K562 (cell line): ENCODE data around the gene IZUMO3. TPM values are rescaled to one million over a fixed set of nuclear protein-coding genes. Genes with fewer than 3 reads are reported as not detected.

Experiments used
- ATAC-seq: fragments of 200-7000 bp; cut with Tn5 transposase; 3 replicates; pipeline ENCODE4 v1.9.1; 2020; ENCODE audit warnings: moderate library complexity
- BruUV-seq: library from RNA; stranded (reverse); fragments of 400-500 nt; replicated peaks from 2 replicates; lab custom pipeline; 2021; lab: Mats Ljungman, UMichigan
- CTCF ChIA-PET: fragments of 300-600 bp; formaldehyde crosslinking; extraction: SDS; loops from one replicate; lab custom pipeline; 2021; ENCODE audit warnings: low intra/inter-chr PET ratio; lab: Yijun Ruan, JAX
- POLR2A ChIA-PET: fragments of 300-600, 350-650 bp; sonication (Branson Sonifier 250); formaldehyde crosslinking; extraction: SDS; loops from one replicate; lab custom pipeline; 2021; ENCODE audit warnings: antibody characterized with exemption, inconsistent platforms; lab: Yijun Ruan, JAX
- DNase-seq, 4 experiments: peaks; one replicate each; pipeline versions ENCODE4 v3.0.0 to v3.0.0-alpha.2; 2011 to 2018; ENCODE audit warnings: low spot score in 3 of 4, mixed read lengths in 3 of 4; ENCODE audit errors: extremely low read depth in 1 of 4
- FAIRE-seq: peaks from 2 replicates; lab custom pipeline; 2011; peaks lifted over from hg19 to GRCh38; lab: Jason Lieb, UNC
- H2AFZ ChIP-seq: 2 replicates; pipeline ENCODE4 v1.6.0; 2011; ENCODE audit warnings: low read depth, low read length, control low read depth, inconsistent platforms
- H3K27ac ChIP-seq: fragments of 200-600 bp; 3 replicates; pipeline ENCODE4 v1.8.0; 2011; ENCODE audit warnings: low read depth, mild to moderate bottlenecking, control low read depth, inconsistent platforms, low read length, moderate library complexity, mixed read lengths; ENCODE audit errors: extremely low read depth
- H3K27me3 ChIP-seq, 2 experiments: fragments of 300-600 bp in 1 of 2; 2 replicates in 1 of 2; 3 replicates in 1 of 2; pipeline versions ENCODE4 v1.6.0 to v1.8.0; 2011; ENCODE audit warnings: inconsistent platforms in 2 of 2, low read length in 2 of 2, mild to moderate bottlenecking in 1 of 2, mixed read lengths in 1 of 2, moderate library complexity in 1 of 2; ENCODE audit not compliant: control insufficient read depth in 2 of 2, insufficient read depth in 2 of 2
- H3K36me3 ChIP-seq: fragments of 300-600 bp; 3 replicates; pipeline ENCODE4 v1.8.0; 2011; ENCODE audit warnings: mild to moderate bottlenecking, low read length, inconsistent platforms; ENCODE audit not compliant: control insufficient read depth, insufficient read depth
- H3K4me1 ChIP-seq, 2 experiments: fragments of 200-600 bp in 1 of 2; replicated peaks in 1 of 2; 2 replicates in 1 of 2; 3 replicates in 1 of 2; pipeline versions ENCODE4 v1.5.1 to v1.8.0; 2011; ENCODE audit warnings: inconsistent platforms in 2 of 2, low read length in 2 of 2, mild to moderate bottlenecking in 1 of 2, mixed read lengths in 1 of 2, moderate library complexity in 1 of 2; ENCODE audit not compliant: control insufficient read depth in 2 of 2, insufficient read depth in 2 of 2
- H3K4me2 ChIP-seq: 2 replicates; pipeline ENCODE4 v1.6.1; 2011; ENCODE audit warnings: low read length, control low read depth, inconsistent platforms, mixed read lengths; ENCODE audit not compliant: insufficient read depth
- H3K4me3 ChIP-seq: fragments of 200-600 bp; sonication (generic), shearing (Covaris generic); 2 replicates; pipeline ENCODE4 v1.5.1; 2016; ENCODE audit warnings: control low read depth, inconsistent platforms
- H3K79me2 ChIP-seq: fragments of 200-600 bp; 3 replicates; pipeline ENCODE4 v1.8.0; 2011; ENCODE audit warnings: low read length, inconsistent platforms; ENCODE audit not compliant: control insufficient read depth, insufficient read depth
- H3K9ac ChIP-seq, 2 experiments: 2 replicates each; pipeline versions ENCODE4 v1.6.0 to v1.6.1; 2011; ENCODE audit warnings: low read depth in 2 of 2, low read length in 2 of 2, control low read depth in 1 of 2, inconsistent platforms in 1 of 2, mild to moderate bottlenecking in 1 of 2, mixed read lengths in 1 of 2; ENCODE audit not compliant: insufficient read depth in 1 of 2
- H3K9me1 ChIP-seq: one replicate; pipeline ENCODE4 v1.6.0; 2011; ENCODE audit warnings: inconsistent platforms, mild to moderate bottlenecking, low read length, moderate library complexity; ENCODE audit not compliant: control insufficient read depth, insufficient read depth
- H3K9me3 ChIP-seq: replicated peaks from 2 replicates; pipeline ENCODE4 v1.5.1; 2011; ENCODE audit warnings: low read depth, low read length, inconsistent platforms; ENCODE audit not compliant: control insufficient read depth, insufficient read depth
- H4K20me1 ChIP-seq: replicated peaks from 2 replicates; pipeline ENCODE4 v1.6.1; 2011; ENCODE audit warnings: low read length, inconsistent platforms, mixed read lengths; ENCODE audit not compliant: control insufficient read depth, insufficient read depth
- ASH1L ChIP-seq: fragments of 450-650 bp; IDR thresholded peaks from 2 replicates; pipeline ENCODE4 v1.6.1; 2018; ENCODE audit warnings: borderline replicate concordance, mild to moderate bottlenecking, low read depth; ENCODE audit not compliant: partially characterized antibody
- LCOR ChIP-seq: sonication (generic); formaldehyde crosslinking; IDR thresholded peaks from 2 replicates; pipeline ENCODE4 v1.8.0; 2022; ENCODE audit warnings: mild to moderate bottlenecking, missing genetic modification reagents
- NFATC3 ChIP-seq: fragments of 450-650 bp; IDR thresholded peaks from 2 replicates; pipeline ENCODE4 v1.6.1; 2017; ENCODE audit warnings: mild to moderate bottlenecking
- NFE2L1 ChIP-seq: fragments of 450-650 bp; IDR thresholded peaks from 2 replicates; pipeline ENCODE4 v1.6.1; 2016; ENCODE audit warnings: missing genetic modification characterization, low read depth, mild to moderate bottlenecking, missing compliant biosample characterization, moderate library complexity, borderline replicate concordance
- PTRF ChIP-seq: fragments of 450-650 bp; IDR thresholded peaks from 2 replicates; pipeline ENCODE4 v1.6.1; 2016; ENCODE audit warnings: mild to moderate bottlenecking, missing genetic modification characterization, missing compliant biosample characterization
- WGBS: fragments of 100-300 bp; shearing (Covaris generic); methylation state at CpG from one replicate; pipeline ENCODE4 v1.1.6; 2016; ENCODE audit warnings: low coverage, mixed read lengths; ENCODE audit not compliant: insufficient coverage; ENCODE audit errors: missing lambda C conversion rate; 5-methylcytosine and 5-hydroxymethylcytosine counted together
- in situ Hi-C: fragments of 300-500 bp; cut with MboI; formaldehyde crosslinking; loops from 4 replicates; pipeline ENCODE4 v1.15.0; 2018; ENCODE audit warnings: inconsistent platforms, mixed read lengths
- intact Hi-C: fragments of 100-400 bp; cut with micrococcal nuclease; formaldehyde crosslinking; loops from 2 replicates; pipeline ENCODE4 v1.14.2; 2022
- polyA plus RNA-seq, 8 experiments: library from polyadenylated mRNA; depleted of rRNA in 4 of 8; stranded (reverse) in 5 of 8; unstranded in 3 of 8; fragments of >200 nt; fragmentation: Nextera tagmentation in 2 of 8; fragmentation: Illumina TruSeq in 1 of 8; extraction: Ambion mirVana in 2 of 8; extraction: Trizol in 1 of 8; gene quantifications; 2 replicates each; pipeline versions ENCODE4 v1.2.1 to v1.2.3, GENCODE V29; 2011 to 2014; ENCODE audit warnings: inconsistent platforms in 1 of 8, missing spikeins in 1 of 8
- total RNA-seq, 7 experiments: library from RNA; depleted of rRNA in 6 of 7; stranded (reverse); fragments of >200 nt in 6 of 7; fragmentation: Illumina TruSeq in 2 of 7; extraction: Trizol in 2 of 7; gene quantifications; 2 replicates each; pipeline versions ENCODE4 v1.2.1 to v1.2.3, GENCODE V29; 2011 to 2021; ENCODE audit warnings: low replicate concordance in 1 of 7
- TF ChIP-seq, protein P1 (sequence below): sonication (generic); formaldehyde crosslinking; IDR thresholded peaks from 2 replicates; pipeline ENCODE4 v1.8.0; 2022; ENCODE audit warnings: mild to moderate bottlenecking, missing genetic modification reagents
- TF ChIP-seq, protein P2 (sequence below): sonication (generic); formaldehyde crosslinking; IDR thresholded peaks from 2 replicates; pipeline ENCODE4 v1.9.0; 2022; ENCODE audit warnings: mild to moderate bottlenecking, missing genetic modification reagents
- TF ChIP-seq, protein P3 (sequence below): fragments of 450-650 bp; IDR thresholded peaks from 2 replicates; pipeline ENCODE4 v1.7.1; 2018; ENCODE audit warnings: mild to moderate bottlenecking, low read depth; ENCODE audit not compliant: partially characterized antibody

The IZUMO3 gene
- total and polyA plus RNA-seq, 9 of the 15 experiments (the other 6 are each of a cell fraction or from before 2014, with no cell fraction given) = not detected

DNA sequence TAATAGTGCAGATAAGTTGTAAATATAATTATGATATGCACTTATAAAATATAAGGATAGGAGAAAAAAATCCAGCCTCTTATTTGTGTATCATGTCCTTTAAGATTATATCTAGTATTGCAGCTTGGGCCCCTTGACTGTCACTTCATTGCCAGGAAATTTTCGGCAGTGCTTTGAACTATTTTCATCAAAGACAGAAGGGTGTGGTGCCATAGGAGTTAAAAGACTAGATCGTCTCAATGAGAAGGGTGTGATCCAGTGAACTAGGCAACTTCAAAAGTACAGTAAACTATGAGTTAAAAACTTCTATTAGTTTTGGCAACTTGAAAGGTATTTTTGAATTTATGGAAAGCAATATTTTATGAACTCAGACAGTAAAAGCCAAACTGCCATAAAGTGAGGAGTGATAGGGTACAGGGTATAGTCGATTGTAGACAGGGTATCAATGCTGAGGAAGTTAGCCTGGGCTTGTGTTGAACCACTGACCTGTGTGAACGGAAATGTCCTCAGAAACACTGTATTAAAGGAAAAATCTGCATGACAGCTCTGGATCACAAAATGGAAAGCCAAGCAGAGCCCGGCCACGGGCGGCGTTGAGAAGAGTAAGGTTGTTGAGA, 48.6 kb upstream of the IZUMO3 start:
- Histone ChIP-seq H3K9me1 (no peaks in the 10 kb centered on the region), H3K27ac (no peak overlapping the region), H3K79me2 (no peaks in the 10 kb centered on the region), H3K4me1 (no peaks in the 10 kb centered on the region), H3K4me3 (no peak overlapping the region), H3K4me2 (no peak overlapping the region), H3K9me3 (no peaks in the 10 kb centered on the region), H3K27me3 (no peaks in the 10 kb centered on the region), H3K9ac (no peak overlapping the region), H4K20me1 (no peaks in the 10 kb centered on the region), H3K36me3 (no peaks in the 10 kb centered on the region), H2AFZ (no peak overlapping the region)
- WGBS = no CpG with 5 or more reads among the region's 8 CpGs
- TF ChIP-seq NFATC3 (no peak), ASH1L (no peak), PTRF (no peak), LCOR (CRISPR knock-in tag) (no peak), NFE2L1 (tag) (no peak)
- TF ChIP-seq, protein P1, sequence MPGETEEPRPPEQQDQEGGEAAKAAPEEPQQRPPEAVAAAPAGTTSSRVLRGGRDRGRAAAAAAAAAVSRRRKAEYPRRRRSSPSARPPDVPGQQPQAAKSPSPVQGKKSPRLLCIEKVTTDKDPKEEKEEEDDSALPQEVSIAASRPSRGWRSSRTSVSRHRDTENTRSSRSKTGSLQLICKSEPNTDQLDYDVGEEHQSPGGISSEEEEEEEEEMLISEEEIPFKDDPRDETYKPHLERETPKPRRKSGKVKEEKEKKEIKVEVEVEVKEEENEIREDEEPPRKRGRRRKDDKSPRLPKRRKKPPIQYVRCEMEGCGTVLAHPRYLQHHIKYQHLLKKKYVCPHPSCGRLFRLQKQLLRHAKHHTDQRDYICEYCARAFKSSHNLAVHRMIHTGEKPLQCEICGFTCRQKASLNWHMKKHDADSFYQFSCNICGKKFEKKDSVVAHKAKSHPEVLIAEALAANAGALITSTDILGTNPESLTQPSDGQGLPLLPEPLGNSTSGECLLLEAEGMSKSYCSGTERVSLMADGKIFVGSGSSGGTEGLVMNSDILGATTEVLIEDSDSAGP (CRISPR knock-in tag) = no peak
- TF ChIP-seq, protein P2, sequence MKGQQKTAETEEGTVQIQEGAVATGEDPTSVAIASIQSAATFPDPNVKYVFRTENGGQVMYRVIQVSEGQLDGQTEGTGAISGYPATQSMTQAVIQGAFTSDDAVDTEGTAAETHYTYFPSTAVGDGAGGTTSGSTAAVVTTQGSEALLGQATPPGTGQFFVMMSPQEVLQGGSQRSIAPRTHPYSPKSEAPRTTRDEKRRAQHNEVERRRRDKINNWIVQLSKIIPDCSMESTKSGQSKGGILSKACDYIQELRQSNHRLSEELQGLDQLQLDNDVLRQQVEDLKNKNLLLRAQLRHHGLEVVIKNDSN (CRISPR knock-in tag) = no peak
- TF ChIP-seq, protein P3, sequence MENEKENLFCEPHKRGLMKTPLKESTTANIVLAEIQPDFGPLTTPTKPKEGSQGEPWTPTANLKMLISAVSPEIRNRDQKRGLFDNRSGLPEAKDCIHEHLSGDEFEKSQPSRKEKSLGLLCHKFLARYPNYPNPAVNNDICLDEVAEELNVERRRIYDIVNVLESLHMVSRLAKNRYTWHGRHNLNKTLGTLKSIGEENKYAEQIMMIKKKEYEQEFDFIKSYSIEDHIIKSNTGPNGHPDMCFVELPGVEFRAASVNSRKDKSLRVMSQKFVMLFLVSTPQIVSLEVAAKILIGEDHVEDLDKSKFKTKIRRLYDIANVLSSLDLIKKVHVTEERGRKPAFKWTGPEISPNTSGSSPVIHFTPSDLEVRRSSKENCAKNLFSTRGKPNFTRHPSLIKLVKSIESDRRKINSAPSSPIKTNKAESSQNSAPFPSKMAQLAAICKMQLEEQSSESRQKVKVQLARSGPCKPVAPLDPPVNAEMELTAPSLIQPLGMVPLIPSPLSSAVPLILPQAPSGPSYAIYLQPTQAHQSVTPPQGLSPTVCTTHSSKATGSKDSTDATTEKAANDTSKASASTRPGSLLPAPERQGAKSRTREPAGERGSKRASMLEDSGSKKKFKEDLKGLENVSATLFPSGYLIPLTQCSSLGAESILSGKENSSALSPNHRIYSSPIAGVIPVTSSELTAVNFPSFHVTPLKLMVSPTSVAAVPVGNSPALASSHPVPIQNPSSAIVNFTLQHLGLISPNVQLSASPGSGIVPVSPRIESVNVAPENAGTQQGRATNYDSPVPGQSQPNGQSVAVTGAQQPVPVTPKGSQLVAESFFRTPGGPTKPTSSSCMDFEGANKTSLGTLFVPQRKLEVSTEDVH = no peak
- POLR2A ChIA-PET = no interaction called here
- intact Hi-C loops (no loop called here), in situ Hi-C loops (no loop called here)
- no peak for ATAC-seq
- no peak for FAIRE-seq
- DNase-seq = no peak
- CTCF ChIA-PET = no interaction called here
- BruUV-seq = no TSS peak
